RCC 7860 (cell line): ENCODE data around the gene FTCDNL1.

ENCODE experiments used
- DNase-seq: peaks from one replicate; pipeline ENCODE4 v3.0.0-alpha.2; 2015; ENCODE audit warnings: low spot score
- FAIRE-seq: peaks from 2 replicates; lab custom pipeline; 2012; peaks lifted over from hg19 to GRCh38; lab: Jason Lieb, UNC

Gene FTCDNL1

GRCh38 chr2:199797431-199798403 is 53.3 kb downstream of the FTCDNL1 start:
- FAIRE-seq: no peak
- no peak for DNase-seq

DNA sequence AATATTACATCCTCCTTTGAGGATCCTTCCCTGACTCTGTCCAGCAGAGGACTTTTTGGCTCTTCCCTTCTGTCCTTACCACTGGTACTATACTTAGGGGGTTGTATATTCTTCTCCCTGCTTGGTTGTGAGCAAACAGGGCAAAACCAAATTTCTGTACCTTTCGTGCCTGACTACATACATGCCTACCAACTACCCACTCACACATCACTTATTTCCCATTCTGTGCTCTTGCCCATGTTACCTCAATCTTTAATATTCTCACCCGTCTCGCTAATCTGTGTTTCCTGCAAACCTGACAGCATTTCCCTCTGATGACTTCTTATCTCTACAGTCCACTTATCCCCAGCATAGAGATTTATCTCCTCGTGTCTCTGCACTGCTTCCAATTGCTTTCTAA is 58.6 kb downstream of the FTCDNL1 start:
- DNase-seq (no peak), FAIRE-seq (no peak)

DNA sequence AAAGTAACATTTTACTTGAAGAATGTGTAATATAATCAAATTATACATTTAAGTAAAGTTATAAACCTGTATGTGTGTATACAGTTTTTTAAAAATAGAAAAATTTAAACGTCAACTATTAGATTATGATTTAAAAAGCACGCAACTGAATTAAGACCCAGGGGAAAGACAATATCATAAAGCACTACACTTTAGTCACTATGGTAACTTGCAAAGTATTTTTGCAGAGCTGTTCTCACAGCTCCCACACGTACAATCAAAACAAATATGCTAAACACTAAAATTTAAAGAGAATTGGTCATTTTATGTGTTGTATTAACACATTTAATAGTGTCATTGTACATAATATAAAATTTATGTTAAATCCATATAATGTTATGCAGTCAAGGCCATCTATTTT is 59.7 kb downstream of the FTCDNL1 start:
- DNase-seq: no peak
- FAIRE-seq: no peak

GRCh38 chr2:199784512-199784911 is 66.5 kb downstream of the FTCDNL1 start:
- DNase-seq: no peak
- no peak for FAIRE-seq

DNA sequence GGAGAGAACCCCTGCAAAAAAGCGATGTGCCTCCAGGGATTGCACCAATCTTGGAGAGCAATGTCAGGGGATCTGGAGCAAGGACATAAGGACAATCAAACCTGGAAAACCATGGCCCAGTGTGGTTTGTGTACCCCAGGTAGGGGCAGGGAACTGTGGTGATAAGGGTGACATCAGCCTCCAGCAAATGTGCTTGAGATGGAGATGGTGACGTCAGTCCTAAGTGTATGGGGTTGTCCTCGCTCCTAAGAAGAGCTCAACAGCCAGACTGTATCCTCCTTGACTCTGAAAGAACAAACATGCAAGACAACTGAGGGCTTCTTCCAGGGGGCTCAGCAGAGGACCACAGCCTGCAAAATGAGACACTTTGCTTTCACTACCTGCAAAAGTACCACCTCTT is 71.4 kb downstream of the FTCDNL1 start:
- DNase-seq (no peak), FAIRE-seq (no peak)

DNA sequence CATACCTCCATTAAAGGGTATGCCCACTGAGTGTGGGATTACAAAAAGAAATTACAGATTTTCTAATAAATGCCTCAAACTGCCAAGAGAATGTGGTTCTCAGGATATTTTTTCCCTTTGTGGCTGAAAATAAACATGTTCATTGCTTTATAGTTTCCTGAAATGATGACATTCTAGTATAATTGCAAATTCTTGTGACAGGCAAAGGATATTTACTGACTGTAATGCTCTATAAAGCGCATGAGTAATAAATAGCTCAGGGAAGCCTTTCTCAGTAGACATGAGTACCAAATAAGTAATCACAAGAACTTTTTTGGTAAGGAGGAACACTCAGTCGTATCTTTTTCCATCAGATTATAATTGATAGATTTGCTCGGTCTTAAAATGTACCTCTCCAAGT is 72.3 kb downstream of the FTCDNL1 start:
- FAIRE-seq: no peak

GRCh38 chr2:199777916-199778315 is 73.1 kb downstream of the FTCDNL1 start:
- DNase-seq (no peak), FAIRE-seq (no peak)

More for the DNA sequence above, 72.3 kb downstream of the FTCDNL1 start:
- DNase-seq: no peak

- FAIRE-seq: no peak
Measured at GRCh38 chr2:199777315-199777714, 73.7 kb downstream of the FTCDNL1 start.

DNA sequence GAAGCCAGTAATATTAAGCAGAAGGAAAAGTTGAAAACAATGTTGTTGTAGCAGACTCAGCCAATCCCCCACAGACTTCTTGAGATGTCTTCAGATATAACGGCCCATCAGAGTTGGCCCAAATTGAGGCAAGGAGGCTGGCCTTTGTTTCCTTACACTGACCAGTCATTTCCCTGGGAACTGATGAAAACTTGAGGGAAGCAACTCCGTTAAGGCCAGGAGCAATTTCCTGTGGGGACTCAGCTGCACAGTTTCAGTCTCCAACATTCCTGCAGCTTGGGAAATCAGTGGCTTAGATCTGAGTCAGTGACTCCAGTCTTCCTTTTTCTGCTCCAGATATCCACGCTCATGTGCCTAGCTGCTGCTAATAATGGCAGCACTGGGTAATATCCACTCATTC is 75.7 kb downstream of the FTCDNL1 start:
- no peak for DNase-seq
- FAIRE-seq: no peak

More at GRCh38 chr2:199777315-199777714, 73.7 kb downstream of the FTCDNL1 start:
- no peak for DNase-seq

DNA sequence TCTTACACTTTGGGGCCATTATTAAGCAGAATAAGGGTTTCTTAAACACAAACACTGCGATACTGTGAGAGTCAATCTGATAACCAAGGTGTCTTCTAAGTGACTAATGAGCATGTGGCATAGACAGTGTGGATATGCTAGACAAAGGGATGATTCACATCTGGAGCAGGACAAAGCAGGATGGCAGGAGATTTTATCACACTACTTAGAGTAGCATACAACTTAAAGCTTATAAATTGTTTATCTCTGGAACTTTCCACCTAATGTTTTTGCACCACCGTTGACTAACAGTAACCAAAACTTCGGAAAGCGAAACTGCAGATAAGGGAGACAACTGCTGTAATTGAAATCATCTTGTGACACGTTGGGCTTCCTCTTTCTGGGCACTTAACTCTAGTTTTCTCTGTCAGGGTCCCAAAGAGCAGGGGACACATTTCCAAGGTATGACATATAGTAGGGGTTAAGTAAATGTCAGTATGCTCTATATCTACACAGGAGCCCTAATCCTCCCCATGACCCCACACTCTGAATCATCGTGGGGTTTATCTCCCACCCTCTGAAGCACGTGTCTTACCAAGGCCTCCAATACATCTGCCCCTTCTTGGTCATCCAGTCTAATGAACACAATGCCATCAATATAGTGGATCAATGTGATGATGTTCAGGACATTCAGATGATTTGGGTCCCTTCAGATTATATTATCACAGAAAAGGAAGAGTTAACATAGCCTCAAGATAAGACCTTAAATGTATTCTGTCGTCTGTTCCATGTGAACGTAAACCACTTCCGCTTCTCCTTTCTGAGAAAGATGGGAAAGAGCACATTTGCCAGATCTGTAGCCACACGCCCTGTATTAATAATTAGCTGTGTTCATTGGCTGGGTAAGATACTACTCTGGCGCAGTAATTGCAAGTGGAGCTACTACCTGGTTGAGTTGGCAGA is 78.7 kb downstream of the FTCDNL1 start:
- FAIRE-seq (no peak), DNase-seq (no peak)

GRCh38 chr2:199770716-199771115 is 80.3 kb downstream of the FTCDNL1 start:
- FAIRE-seq (no peak), DNase-seq (no peak)

DNA sequence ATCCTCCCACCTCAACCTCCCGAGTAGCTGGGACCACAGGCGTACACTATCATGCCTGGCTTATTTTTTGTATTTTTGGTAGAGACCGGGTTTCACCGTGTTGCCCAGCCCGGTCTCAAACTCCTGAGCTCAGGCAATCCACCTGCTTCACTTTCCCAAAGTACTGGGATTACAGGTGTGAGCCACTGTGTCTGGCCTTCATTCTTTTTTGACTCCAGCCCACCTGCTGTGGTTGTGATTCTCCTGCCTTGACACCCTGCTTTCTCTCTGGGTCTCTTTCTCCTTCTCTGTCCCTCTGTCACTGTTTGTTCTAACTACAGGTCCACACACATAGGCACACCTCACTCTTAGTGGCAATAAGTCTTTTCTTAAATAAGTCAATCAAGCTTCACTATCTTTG is 85.3 kb downstream of the FTCDNL1 start:
- FAIRE-seq: no peak
- no peak for DNase-seq

DNA sequence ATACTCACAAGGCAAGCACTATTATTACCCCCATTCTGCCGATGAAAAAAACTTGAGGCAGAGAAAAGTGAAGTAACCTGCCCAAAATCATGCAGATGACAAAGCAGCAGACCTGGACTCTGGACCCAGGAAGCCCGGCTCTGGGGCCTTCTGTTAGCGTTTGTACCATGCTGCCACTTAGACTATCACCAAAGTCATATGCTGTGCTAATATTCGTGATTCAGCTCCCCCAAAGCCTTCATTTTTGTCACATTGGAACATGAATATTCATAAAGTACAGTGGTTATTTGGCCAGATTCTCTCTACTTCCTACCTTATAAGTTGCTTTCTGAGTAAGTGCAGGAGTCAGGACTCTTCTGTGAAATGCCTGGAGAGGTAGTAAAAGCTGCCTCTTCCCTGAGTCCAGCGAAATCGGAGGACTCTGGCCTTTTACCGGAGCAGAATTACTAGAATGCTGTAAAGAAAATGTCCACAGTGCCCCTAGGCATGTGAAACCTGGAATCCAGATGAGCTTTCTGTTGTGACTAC is 86.7 kb downstream of the FTCDNL1 start:
- DNase-seq (no peak), FAIRE-seq (no peak)

- no peak for FAIRE-seq
Measured at GRCh38 chr2:199762963-199763362, 88.0 kb downstream of the FTCDNL1 start.

DNA sequence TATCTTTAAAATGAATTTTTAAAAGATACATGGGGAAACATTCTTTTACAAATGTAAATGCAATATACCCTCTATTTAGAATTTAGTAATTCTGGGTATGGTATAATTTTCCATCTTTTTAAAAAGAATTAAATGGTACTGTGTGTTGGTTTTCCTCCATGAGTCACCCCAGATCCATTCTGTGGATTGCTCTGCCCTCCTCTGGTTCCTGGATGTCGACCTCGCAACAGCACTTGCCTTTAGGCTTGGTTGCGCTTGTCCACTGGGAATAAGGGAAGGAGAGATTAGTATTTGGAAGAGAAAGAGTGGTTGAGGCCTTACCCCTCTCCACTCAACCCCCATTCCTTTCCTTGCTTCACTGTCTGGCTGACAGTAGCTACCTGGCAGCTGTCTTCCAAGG is 90.4 kb downstream of the FTCDNL1 start:
- DNase-seq (no peak), FAIRE-seq (no peak)

More at GRCh38 chr2:199762963-199763362, 88.0 kb downstream of the FTCDNL1 start:
- no peak for DNase-seq

DNA sequence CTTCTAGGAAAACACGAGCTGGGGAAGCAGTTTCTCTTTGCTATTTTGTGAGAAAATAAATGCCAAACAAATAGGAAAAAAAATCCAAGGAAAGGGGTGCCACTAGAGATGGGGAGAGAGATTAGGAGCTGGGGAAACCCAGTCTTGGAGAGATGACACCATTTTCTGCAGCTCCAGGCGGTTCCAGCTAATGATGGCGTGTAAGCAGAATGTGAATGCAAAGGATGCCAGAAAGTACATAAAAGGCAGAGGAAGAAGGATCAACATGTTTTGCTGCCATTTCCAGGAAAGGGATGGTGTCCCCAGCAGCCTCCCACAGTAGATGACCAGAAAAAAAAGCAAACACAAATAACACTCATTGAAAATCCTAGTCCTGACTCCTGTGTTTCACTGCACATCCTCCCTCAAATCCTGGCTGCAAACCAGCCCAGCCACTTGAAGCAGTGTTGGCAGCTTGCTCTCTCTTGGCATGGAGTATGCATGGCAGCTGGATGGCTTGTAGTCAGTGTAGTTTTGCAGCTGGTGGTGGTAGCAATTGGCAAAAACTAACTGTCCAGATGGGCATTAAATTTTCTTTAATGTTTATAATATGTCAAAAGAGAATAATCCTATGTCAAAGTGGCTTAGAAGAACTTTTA is 93.6 kb downstream of the FTCDNL1 start:
- no peak for DNase-seq
- no peak for FAIRE-seq

GRCh38 chr2:199756743-199757142 is 94.2 kb downstream of the FTCDNL1 start:
- FAIRE-seq (no peak), DNase-seq (no peak)

GRCh38 chr2:199756211-199756610 is 94.8 kb downstream of the FTCDNL1 start:
- DNase-seq (no peak), FAIRE-seq (no peak)

GRCh38 chr2:199754766-199755165 is 96.2 kb downstream of the FTCDNL1 start:
- DNase-seq (no peak), FAIRE-seq (no peak)

DNA sequence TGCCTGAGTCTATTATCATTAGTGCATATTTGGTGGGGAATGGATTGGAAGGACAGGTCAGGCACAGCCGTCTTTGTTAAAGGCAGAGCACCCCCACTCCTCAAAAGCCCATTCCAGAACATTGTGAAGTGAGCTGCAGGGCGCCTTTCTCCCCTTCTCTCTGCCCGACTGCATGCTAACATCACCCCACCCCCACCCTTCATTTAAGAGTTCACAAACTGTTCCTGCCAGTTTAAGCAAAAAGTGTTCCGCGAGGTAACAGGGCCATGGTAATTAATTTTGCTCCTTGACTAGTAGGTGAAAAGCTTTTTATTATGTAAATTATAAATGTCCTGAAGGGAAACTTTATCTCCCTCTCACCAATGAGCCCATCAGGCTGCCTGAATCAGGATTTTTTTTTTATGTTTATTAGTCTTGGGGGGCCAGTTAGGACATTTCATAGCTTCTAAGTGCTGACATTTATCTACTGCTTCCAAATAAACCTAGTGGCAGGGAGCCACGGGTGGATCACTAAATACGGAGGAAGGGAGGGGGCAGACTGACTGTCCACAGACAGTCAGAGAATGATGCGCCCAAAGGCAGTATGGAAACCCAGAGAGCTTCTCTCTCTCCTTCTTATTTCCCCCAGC is 99.4 kb downstream of the FTCDNL1 start:
- FAIRE-seq: no peak

More for the DNA sequence above, 99.4 kb downstream of the FTCDNL1 start:
- DNase-seq: no peak
